Measurements from ENCODE around the gene DARS1.
"Not testable (repeated sequence)": the region's sequence is repeated elsewhere in the genome, so short reads cannot be mapped to it uniquely, and the experiment has no call there.

Gene DARS1

DNA sequence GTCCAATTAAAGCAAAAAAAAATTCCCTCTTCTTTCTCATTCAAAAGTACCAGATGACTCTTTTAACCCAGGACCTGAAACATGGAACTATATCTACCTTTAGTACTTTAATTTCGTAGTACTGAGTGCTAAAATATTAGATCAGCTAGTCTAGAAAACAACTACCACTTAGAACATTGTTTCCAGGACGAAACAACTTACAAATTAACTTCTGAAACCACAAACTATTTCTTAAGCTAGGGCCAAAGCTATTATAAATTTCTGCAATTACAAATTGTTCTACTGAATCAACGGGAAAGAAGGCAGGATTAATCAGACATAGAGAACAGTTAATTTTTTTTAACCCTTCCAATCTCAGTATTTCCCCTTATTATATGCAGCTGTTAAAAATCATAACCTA is 39.9 kb downstream of the DARS1 start:
- DNase-seq (ENCODE audit: low spot score): no peak

DNA sequence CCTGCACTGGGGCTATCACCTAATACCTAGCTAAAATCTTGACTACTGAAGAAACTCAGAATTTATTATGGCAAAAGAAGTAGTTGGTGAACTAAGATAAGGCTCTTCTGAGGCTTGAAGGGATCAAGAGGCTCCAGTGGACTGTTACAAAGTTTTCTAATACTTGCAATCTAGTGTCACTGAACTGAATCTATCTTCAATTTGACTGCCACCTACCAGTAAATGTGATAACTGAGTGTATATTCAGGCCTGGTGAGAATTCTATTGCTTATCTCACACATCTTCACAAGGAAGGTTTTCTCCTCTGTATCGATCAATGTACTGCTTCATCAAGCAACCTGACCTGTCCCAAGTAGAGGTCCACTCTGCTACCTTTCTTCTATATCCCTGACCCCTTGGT is 40.8 kb downstream of the DARS1 start:
- no peak for DNase-seq (ENCODE audit: low spot score)

- DNase-seq (ENCODE audit: low spot score): no peak
These were observed 42.3 kb downstream of the DARS1 start for GRCh38 chr2:135942936-135943688.

DNA sequence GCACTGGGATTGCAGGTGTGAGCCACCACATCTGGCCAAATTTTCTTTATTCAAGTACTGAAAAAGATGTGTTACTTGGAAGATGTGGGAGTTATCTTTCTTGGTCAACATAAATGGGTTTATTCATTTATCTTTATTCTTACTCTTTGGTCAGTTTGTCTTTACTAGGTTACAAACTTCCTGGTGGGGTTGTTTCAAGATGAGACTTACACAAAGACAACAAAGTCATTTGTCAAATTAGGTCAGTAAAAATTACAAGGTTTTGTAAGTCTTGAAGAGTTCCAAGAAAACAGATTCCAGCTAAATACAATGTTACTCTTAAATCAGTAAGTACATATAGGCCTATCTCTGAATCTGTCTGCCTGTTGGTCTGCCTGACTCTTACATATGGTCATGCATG is 48.9 kb downstream of the DARS1 start:
- DNase-seq (ENCODE audit: low spot score): no peak

- DNase-seq (ENCODE audit: low spot score): no peak
These were observed 49.5 kb downstream of the DARS1 start for GRCh38 chr2:135935914-135936313.

DNA sequence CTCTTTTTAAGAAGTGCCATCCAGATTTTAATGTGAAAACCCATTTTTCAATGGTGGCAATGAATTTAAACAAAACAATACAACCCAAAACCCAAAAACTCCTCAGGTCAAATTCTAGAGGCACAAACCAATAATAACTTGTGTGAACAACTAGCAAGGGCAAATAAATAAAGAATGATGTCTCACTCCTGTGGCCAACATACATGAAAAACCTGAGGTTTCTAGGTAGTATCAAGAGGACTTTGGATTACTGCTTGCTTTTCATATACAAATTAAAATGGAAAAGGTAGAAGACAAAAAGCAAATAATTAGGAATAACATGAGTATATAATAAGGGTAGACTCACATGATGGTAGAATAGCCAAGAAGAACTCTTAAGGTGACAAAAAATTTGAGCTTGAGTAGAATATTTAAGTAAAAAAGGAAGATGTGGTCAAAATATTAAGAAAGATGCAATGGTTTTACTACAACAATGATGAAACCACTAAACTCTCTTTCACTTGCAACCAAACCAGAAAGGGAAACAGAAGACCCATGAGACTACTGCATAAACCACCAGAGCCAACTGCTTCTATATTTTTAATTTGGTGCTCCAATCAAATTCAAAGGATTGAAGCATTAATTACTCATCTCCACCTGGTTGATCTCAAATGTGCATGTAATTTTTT is 53.5 kb downstream of the DARS1 start:
- no peak for DNase-seq (ENCODE audit: low spot score)

GRCh38 chr2:135926605-135927004 is 58.8 kb downstream of the DARS1 start:
- DNase-seq (ENCODE audit: low spot score): no peak

DNA sequence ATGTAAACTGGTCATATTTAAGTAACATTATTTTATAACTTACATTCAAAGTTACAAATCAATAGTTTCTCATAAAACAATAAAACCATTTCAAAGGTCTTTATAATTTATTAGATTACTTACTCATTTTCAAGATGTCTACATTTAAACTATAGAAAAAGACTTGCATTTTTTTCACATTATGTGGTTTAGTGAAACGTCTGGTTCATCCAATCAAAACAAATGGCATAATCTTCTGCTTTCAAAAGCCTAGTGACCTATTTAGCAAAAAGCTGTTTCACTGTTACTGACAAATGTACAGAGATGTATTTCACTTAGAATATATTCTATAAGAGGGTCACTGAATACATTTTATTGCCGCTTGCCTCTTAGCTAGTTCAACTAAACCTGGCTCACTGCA is 59.9 kb downstream of the DARS1 start:
- DNase-seq (ENCODE audit: low spot score): no peak

GRCh38 chr2:135916207-135916606 is 69.2 kb downstream of the DARS1 start:
- DNase-seq (ENCODE audit: low spot score): no peak

DNA sequence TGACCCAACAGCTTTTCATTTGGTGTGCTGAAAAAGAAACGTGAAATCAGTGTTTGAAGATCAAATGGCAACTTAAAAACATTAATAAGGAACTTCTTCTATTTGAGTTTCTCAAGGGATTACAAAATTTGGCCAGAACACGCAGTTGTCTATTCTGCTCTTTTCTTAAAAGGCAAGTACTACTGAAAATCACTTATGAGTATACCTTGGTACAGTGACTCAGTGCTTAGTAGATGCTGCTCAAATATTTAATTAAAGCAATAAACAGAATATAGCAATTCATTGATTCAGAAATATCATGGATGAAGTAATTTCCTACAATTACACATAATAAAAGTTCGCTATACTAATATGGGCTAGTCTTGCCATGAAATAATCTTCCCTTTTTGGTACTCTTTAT is 70.9 kb downstream of the DARS1 start:
- no peak for DNase-seq (ENCODE audit: low spot score)

DNA sequence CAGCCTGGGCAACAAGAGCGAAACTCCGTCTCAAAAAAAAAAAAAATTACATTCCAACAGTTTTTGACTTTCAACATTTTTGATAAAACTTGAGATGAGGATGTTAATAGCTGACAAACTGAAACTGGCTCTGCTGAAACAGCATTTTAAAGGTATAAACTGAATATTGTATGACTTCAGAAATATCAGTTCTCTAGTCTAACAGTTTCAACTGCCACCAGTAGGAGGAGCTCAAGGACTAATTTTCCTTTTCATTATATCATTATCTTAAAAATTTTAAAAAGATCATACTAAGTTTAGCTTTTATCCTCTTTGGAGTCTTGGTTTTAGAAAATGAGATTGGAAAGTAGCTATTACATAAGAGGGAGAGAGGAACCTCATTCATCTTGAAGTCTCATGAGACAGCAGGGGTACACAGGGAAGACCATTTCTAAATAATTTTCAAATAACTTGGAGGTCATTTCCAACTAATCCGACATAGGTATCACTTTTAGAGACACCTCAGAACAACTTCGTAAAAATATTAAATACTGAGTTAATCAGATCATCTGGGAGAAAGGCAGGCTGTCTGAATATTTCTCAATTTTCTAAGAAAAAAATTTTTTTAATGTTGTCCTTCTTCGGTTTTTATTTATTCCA is 71.6 kb downstream of the DARS1 start:
- peak; percentile 25 for DNase-seq (ENCODE audit: low spot score)

DNA sequence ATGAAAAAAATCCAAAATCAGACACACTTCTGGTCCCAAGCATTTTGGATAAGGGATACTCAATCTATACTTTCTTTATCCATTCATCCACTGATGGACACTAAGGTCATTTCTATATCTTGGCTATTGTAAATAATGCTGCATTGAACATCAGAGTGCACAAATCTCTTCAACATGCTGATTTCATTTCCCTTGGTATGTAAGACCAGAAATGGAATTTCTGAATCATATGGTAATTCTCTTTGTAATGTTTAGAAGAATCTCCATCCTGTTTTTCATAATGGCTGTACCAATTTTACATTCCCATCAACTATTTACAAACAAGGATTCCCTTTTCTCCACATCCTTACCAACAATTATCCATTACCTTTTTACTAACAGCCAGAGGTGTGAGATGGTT is 75.5 kb downstream of the DARS1 start:
- no peak for DNase-seq (ENCODE audit: low spot score)

GRCh38 chr2:135905679-135906078 is 79.7 kb downstream of the DARS1 start:
- no peak for DNase-seq (ENCODE audit: low spot score)

DNA sequence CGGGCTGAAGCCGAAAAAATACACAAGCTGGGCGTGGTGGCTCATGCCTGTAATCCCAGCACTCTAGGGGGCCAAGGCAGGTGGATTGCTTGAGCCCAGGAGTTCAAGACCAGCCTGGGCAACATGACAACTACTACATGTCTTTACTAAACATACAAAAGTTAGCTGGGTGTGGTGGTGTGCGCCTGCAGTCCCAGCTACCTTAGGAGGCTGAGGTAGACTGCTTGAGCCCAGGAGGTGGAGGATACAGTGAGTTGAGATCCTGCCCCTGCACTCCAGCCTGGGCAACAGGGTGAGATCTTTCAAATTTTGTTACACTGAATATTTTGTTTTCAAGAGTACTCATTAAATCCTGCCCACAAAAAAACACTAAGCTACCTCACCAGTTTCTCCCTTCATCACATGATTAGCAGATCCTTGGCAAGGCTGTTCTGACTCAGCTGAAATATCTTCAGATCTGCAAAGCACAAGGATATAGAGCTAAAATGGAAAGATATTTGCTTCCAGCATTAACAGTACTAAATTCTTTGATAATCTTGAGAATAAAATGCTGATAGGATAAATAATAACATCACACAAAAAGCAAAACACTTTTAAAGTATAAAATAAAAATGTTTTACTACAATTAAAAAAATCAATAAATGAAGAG is 81.0 kb downstream of the DARS1 start:
- peak; percentile 22 for DNase-seq (ENCODE audit: low spot score)

DNA sequence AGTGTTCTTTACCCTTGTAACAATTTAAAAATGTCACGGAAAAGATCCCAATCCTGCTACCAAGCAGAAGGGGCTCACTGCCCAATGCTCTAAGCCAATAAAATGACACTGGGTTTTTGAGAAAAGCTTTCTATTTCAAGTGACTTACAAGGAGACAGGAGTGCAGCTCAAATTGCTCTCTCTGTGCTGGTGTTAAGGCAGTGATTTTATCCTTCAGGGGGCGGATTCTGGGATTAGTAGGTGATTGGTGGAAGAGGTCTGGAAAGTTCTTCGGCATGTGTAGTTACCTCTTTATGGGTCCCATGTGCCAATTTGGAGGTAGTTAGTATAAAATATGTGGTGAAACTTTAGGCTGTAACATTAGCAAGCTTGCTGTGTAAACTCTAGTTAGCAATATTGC is 81.8 kb downstream of the DARS1 start:
- no peak for DNase-seq (ENCODE audit: low spot score)

GRCh38 chr2:135899567-135899966 is 85.9 kb downstream of the DARS1 start:
- no peak for DNase-seq (ENCODE audit: low spot score)

- DNase-seq (ENCODE audit: low spot score): no peak
These were observed 87.1 kb downstream of the DARS1 start for GRCh38 chr2:135898234-135898786.

DNA sequence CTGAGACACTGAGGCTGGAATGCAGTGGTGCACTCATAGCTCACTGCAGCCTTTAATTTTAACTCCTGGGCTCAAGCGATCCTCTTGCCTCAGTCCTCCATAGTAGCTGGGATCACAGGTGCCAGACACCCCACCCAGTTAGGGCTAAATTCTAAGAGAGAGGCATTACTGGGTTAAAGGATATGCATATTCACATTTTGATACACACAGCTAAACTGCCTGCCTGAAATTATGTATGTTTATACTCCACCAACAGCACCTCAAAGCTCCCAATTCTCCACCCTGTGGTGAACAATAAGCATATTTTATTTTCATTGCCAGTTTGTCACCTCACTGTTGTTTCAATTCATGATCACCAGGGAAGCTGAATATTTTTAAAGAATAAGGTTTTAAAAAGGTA is 90.5 kb downstream of the DARS1 start:
- no peak for DNase-seq (ENCODE audit: low spot score)

GRCh38 chr2:135893374-135893794 is 92.0 kb downstream of the DARS1 start:
- DNase-seq (ENCODE audit: low spot score): no peak

DNA sequence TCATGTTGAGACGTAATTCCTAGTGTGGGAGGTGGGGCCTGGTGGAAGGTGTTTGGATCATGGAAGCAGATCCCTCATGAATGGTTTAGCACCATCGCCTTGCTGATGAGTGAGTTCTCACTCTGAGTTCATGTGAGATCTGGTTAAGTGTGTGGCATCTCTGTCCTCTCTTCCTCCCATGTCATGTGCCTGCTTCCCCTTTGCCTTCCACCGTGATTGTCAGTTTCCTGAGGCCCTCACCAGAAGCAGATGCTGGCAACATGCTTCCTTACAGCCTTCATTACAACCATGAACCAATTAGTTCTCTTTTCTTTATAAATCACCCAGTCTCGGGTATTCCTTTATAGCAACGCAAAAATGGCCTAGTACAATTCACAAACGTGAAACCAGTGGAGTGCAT is 94.6 kb downstream of the DARS1 start:
- no peak for DNase-seq (ENCODE audit: low spot score)

- DNase-seq (ENCODE audit: low spot score): no peak
These were observed 95.3 kb downstream of the DARS1 start for GRCh38 chr2:135890149-135890548.

DNA sequence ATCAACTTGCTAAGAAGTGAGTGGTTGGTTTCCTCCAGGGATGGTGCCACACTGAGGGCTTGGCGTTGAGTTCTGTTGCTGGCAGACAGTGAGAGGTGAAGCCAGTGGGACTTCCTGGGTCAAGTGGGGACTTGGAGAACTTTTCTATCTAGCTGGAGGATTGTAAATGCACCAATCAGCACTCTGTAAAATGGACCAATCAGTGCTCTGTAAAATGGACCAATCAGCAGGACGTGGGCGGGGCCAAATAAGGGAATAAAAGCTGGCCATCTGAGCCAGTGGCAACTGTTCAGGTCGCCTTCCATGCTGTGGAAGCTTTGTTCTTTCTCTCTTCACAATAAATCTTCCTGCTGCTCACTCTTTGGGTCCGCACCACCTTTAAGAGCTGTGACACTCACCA is 96.8 kb downstream of the DARS1 start:
- DNase-seq (ENCODE audit: low spot score): not testable (repeated sequence)

DNA sequence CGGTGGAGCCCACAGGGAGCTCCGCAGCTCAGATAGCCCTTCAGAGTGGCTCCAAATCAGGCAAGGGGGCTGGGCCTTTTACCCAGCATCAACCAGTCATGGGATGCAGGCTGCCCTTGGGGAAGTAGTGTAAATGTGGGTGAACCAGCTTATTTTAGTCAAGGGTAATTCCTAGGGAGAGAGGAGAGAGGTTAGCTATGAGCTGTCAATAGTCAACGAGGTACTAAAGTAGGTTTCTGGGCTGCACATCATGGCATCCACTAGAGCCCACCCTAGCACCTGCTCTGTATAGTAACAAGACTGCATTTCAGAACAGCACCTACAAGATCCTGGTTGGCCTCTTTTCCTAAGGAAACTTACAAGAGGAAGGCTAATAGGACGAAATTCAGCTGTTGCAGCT is 99.7 kb downstream of the DARS1 start:
- no peak for DNase-seq (ENCODE audit: low spot score)
